Stimulated activated effector memory CD8-positive, alpha-beta T cell treated with anti-CD3 and anti-CD28 coated beads, Interleukin-12 subunit alpha, Interleukin-12 subunit beta, amount 100 ng/mL, for 72 hours (primary cell): Measurements from ENCODE around the gene CFAP20.

Experiments
- ATAC-seq: fragments of 150-1000 bp; cut with Tn5 transposase; 2 replicates; pipeline ENCODE4 v1.10.0; 2021
- DNase-seq, 2 donors: peaks; one replicate each; pipeline ENCODE4 v3.0.0; 2021 to 2022; ENCODE audit warnings: low spot score in 2 of 2
- H3K27ac Mint-ChIP-seq: one replicate; pipeline ENCODE4 v1.8.0; 2022; ENCODE audit warnings: mild to moderate bottlenecking, mixed read lengths
- H3K36me3 Mint-ChIP-seq: one replicate; pipeline ENCODE4 v1.8.0; 2022; ENCODE audit warnings: mild to moderate bottlenecking, mixed read lengths
- H3K4me1 Mint-ChIP-seq: one replicate; pipeline ENCODE4 v1.8.0; 2022; ENCODE audit warnings: mixed read lengths
- H3K4me3 Mint-ChIP-seq: one replicate; pipeline ENCODE4 v1.8.0; 2022; ENCODE audit warnings: mild to moderate bottlenecking, mixed read lengths
- H3K9me3 Mint-ChIP-seq: one replicate; pipeline ENCODE4 v1.8.0; 2022; ENCODE audit warnings: mixed read lengths

Gene CFAP20

GRCh38 chr16:58129097-58129936, at the start of gene CFAP20:
TSS of gene CFAP20 (minus strand) at chr16:58129381. CDS start at chr16:58129115, 266 bp downstream.
- peak within 1 kb of the TSS; percentile 88 for H3K27ac Mint-ChIP-seq
- peak; percentile 88 to 96 for DNase-seq
- ATAC-seq = peak; percentile 95
- peaks cover 31% of the 10 kb centered on the region for H3K4me1 Mint-ChIP-seq
- peaks cover 10% of the 10 kb centered on the region for H3K36me3 Mint-ChIP-seq
- no peaks in the 10 kb centered on the region for H3K9me3 Mint-ChIP-seq
- H3K4me3 Mint-ChIP-seq = peak within 1 kb of the TSS; percentile 79

DNA sequence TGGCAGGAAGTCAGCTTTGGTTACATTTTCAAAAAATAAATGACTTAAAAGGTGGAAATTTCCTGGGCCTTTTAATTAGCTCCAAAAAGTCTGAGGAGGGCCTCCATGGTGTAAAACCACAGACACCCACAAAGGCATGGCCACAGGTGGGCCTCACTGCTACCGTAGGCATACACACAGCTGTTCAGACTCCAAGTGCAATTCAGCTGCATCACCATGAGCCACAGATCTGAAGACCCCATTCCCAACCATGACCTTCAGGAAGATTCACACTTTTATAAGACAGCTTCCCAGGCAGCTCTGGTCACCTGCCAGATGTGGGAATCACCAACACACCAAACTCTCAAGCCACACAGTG, 48.2 kb upstream of the CFAP20 start:
- DNase-seq (no peak), ATAC-seq (peak; percentile 88)
- Mint-ChIP-seq H3K9me3 (no peaks in the 10 kb centered on the region), H3K4me3 (peak overlapping the region; percentile 17), H3K4me1 (peaks cover 23% of the 10 kb centered on the region), H3K27ac (peak overlapping the region; percentile 86), H3K36me3 (peaks cover 85% of the 10 kb centered on the region)

DNA sequence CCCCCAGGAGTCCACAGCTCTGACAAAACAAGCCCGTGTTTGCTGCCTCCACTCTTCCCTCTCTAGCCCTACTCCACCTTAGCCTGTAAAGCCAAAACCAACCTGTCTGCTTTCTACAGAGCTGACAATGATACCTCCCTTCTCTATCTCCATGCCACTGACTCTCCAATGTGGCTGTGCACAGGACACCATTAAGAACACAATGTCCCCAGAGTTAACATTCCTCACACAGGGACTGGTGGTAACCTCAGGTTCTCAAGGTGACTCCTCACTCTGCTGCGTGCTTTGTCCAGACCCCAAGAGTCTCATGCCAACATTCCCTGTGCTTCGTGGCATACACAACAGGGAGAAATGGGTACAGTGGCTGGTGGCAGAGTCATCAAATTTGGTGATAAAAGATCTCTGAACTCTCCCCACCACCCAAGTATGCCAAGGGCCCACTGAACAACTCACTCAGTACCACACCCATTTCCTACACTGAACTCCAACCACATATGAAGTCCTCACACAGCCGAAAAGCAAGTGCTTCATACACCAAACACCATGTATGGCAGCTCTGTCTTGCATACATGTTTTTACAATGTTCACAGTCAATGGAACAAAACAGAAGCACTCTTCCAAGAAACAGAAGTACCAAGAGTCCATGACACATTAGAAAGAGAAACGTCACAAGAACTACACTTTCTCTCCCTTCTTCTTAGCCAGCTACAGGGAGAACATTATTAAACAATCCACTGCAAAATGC, 47.6 kb upstream of the CFAP20 start:
- H3K27ac Mint-ChIP-seq = peak overlapping the region; percentile 86
- peaks cover 23% of the 10 kb centered on the region for H3K4me1 Mint-ChIP-seq
- H3K4me3 Mint-ChIP-seq = peak overlapping the region; percentile 17
- ATAC-seq (peak; percentile 87), DNase-seq (no peak)
- no peaks in the 10 kb centered on the region for H3K9me3 Mint-ChIP-seq
- peaks cover 84% of the 10 kb centered on the region for H3K36me3 Mint-ChIP-seq

DNA sequence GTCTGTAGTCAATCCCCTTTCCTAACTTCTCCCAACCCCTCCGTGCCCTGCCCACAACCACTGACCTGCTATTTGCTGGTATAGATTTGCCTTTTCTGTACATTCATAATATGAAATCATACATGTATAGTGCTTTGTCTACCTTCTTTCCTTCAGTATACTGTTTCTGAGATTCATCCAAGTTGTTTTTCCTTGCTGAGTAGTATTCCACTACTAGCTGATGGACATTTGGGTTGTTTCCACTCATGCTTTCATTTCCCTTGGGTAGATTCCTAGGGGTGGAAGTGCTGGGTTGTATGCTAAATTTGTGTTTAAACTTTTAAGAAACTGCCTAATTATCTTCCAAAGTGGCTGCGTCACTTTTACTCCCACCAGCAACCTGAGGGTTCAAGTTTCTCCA, 41.0 kb upstream of the CFAP20 start:
- Mint-ChIP-seq H3K4me3 (no peak overlapping the region), H3K4me1 (no peaks in the 10 kb centered on the region), H3K27ac (no peak overlapping the region), H3K9me3 (no peaks in the 10 kb centered on the region), H3K36me3 (peaks cover 95% of the 10 kb centered on the region)
- DNase-seq = no peak
- no peak for ATAC-seq

DNA sequence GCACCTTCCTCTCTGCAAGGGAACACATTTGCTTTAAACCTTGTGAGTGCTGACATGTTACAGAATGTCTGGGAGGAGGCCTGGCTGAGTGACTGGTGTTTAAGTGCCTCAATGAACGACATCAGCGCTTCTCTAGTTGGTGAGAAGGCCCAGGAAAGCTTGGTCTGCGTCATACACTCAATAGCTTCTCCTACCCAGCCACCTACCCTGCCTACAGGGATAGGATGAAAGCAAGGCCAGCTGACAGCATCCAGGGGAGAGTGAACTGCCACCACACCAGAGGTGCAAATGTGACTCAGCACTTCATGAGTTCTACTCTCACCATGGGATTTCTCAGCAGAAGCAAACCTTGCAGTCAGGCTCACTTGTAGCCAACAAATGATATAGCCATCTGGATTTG, 31.7 kb upstream of the CFAP20 start:
- ATAC-seq (peak; percentile 88), DNase-seq (no peak)
- peaks cover 3% of the 10 kb centered on the region for H3K4me1 Mint-ChIP-seq
- H3K27ac Mint-ChIP-seq = peak overlapping the region; percentile 75
- no peaks in the 10 kb centered on the region for H3K9me3 Mint-ChIP-seq
- H3K36me3 Mint-ChIP-seq = peaks cover 66% of the 10 kb centered on the region
- no peak overlapping the region for H3K4me3 Mint-ChIP-seq

DNA sequence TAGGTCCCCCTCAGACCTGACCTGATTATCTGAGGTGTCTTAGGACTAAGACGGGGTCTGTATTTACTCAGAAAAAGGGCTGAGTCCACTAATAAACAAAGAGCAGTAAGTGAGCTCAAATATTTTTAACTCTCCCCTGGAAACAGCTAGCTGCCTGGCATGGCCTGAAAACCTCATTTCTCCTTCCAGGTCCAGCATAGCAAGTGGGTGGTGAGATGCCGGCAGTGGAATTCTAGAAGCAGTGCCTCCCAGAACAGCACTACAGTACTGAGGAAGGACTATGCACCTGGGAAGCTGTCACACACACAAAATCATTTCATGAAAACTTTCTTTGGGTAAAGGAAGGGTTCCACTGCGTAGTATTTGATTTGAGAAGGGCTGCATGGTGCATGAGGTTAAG, 29.5 kb upstream of the CFAP20 start:
- Mint-ChIP-seq H3K27ac (no peak overlapping the region), H3K4me1 (peaks cover 6% of the 10 kb centered on the region), H3K36me3 (peaks cover 44% of the 10 kb centered on the region), H3K9me3 (no peaks in the 10 kb centered on the region), H3K4me3 (no peak overlapping the region)
- ATAC-seq = no peak
- DNase-seq = no peak

DNA sequence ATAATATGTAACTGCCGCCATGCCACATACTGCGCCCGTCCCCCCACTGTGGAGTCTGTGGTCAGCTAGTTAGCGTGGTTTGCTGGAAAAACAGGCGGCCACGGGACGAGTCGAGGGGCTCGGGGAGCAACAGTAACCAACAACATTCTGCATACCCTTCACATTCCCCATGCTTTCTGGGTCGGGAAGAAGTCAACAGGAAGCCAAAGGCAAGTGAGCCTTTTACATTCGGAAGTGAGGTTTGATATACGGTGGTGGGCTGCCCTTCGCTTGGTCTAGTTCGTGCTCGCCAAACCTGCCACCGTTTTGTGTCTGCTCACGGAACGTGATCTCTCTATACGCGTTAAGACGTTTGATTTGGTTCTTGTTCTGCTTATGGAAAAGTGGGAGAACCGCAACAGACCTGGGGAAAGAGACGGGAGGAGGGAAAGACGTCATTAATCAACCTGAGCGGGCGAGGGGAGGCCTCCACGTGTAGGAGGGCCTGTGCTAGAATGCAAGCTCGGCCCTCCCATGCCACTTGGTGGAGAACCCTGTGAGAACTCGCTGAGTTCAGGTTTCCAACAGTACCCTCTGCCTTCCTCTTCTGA, 28.9 kb upstream of the CFAP20 start:
- no peak for ATAC-seq

GRCh38 chr16:58157239-58157638, 28.1 kb upstream of the CFAP20 start:
- DNase-seq (no peak), ATAC-seq (no peak)
- Mint-ChIP-seq H3K36me3 (peaks cover 30% of the 10 kb centered on the region), H3K27ac (no peak overlapping the region), H3K4me3 (no peak overlapping the region), H3K4me1 (peaks cover 6% of the 10 kb centered on the region), H3K9me3 (no peaks in the 10 kb centered on the region)

More for the DNA sequence above, 28.9 kb upstream of the CFAP20 start:
- peaks cover 38% of the 10 kb centered on the region for H3K36me3 Mint-ChIP-seq
- H3K9me3 Mint-ChIP-seq = no peaks in the 10 kb centered on the region
- H3K4me3 Mint-ChIP-seq = no peak overlapping the region
- H3K27ac Mint-ChIP-seq = no peak overlapping the region
- peaks cover 6% of the 10 kb centered on the region for H3K4me1 Mint-ChIP-seq
- no peak for DNase-seq

GRCh38 chr16:58155839-58156238, 26.7 kb upstream of the CFAP20 start:
- no peak overlapping the region for H3K4me3 Mint-ChIP-seq

GRCh38 chr16:58154345-58154744, 25.2 kb upstream of the CFAP20 start:
- DNase-seq (no peak), ATAC-seq (no peak)
- Mint-ChIP-seq H3K36me3 (peaks cover under 1% of the 10 kb centered on the region), H3K27ac (no peak overlapping the region), H3K9me3 (no peaks in the 10 kb centered on the region), H3K4me3 (no peak overlapping the region), H3K4me1 (peaks cover 6% of the 10 kb centered on the region)

More at GRCh38 chr16:58155839-58156238, 26.7 kb upstream of the CFAP20 start:
- H3K27ac Mint-ChIP-seq = no peak overlapping the region
- peaks cover 6% of the 10 kb centered on the region for H3K4me1 Mint-ChIP-seq
- peaks cover 16% of the 10 kb centered on the region for H3K36me3 Mint-ChIP-seq
- DNase-seq (no peak), ATAC-seq (peak; percentile 49)
- no peaks in the 10 kb centered on the region for H3K9me3 Mint-ChIP-seq

GRCh38 chr16:58152246-58152868, 23.2 kb upstream of the CFAP20 start:
- H3K9me3 Mint-ChIP-seq = no peaks in the 10 kb centered on the region
- no peak for ATAC-seq
- peaks cover 6% of the 10 kb centered on the region for H3K4me1 Mint-ChIP-seq
- no peak for DNase-seq
- no peak overlapping the region for H3K4me3 Mint-ChIP-seq
- no peak overlapping the region for H3K27ac Mint-ChIP-seq
- H3K36me3 Mint-ChIP-seq = no peaks in the 10 kb centered on the region

DNA sequence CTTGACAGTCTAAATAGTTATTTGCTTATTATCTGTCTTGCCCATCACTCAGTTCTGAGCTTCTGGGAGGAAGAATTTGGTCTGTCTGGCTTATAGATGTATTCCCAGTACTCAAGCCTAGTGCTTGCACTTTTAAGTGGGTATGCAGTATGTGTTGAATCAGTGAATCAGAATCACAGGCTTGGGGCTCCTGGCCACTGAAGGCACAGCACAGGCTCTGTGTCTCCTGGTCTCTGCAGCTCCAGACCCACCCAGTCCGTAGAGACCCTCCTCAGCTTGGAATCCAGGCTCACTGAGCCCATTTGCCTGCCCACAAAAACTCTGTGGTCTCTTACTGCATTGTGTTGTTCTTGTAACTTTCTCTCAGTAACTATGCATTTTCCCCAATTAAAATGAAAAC, 19.3 kb upstream of the CFAP20 start:
- no peaks in the 10 kb centered on the region for H3K9me3 Mint-ChIP-seq
- H3K4me1 Mint-ChIP-seq = no peaks in the 10 kb centered on the region
- no peak for DNase-seq
- no peaks in the 10 kb centered on the region for H3K36me3 Mint-ChIP-seq
- H3K4me3 Mint-ChIP-seq = no peak overlapping the region
- no peak overlapping the region for H3K27ac Mint-ChIP-seq
- no peak for ATAC-seq

DNA sequence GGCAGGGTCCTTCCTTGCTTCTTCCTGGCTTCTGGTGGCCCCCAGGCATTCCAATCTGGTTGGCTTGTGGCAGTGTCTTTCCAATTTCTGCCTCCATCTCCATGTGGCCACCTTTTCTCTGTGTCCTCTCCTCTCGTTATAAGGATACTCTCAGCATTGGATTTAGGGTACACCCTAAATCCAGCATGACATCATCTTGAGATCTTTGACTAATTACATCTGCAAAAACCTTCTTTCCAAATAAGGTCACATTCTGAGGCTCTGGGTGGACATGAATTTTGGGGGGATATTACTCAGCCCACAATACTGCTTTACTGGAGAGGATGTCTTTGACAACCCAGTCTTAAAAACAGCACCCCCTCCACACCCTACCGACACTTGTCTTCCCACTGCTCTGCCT, 18.9 kb upstream of the CFAP20 start:
- H3K4me1 Mint-ChIP-seq = no peaks in the 10 kb centered on the region
- no peak for ATAC-seq
- no peaks in the 10 kb centered on the region for H3K36me3 Mint-ChIP-seq
- H3K4me3 Mint-ChIP-seq = no peak overlapping the region
- no peaks in the 10 kb centered on the region for H3K9me3 Mint-ChIP-seq
- no peak for DNase-seq
- H3K27ac Mint-ChIP-seq = no peak overlapping the region

DNA sequence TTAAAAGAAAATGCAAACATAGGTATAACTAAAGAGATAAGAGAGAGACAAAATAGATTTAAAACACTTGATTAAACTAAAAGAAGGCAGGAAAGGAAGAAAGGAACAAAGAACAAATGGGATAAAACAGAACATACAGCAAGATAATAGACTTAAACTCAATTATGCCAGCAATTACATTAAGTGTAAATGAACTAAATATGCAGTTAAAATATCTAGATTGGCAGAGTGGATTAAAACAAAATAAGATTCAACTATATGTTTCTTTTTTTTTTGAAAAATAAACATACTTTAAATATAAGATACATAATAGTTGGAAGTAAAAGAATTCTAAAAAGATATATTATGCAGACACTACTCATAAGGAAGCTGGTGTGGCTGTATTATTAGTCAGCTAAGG, 9.7 kb upstream of the CFAP20 start:
- H3K27ac Mint-ChIP-seq = no peak overlapping the region
- peaks cover 10% of the 10 kb centered on the region for H3K9me3 Mint-ChIP-seq
- H3K4me1 Mint-ChIP-seq = no peaks in the 10 kb centered on the region
- no peak overlapping the region for H3K4me3 Mint-ChIP-seq
- no peak for ATAC-seq
- H3K36me3 Mint-ChIP-seq = peaks cover 5% of the 10 kb centered on the region
- DNase-seq = no peak

DNA sequence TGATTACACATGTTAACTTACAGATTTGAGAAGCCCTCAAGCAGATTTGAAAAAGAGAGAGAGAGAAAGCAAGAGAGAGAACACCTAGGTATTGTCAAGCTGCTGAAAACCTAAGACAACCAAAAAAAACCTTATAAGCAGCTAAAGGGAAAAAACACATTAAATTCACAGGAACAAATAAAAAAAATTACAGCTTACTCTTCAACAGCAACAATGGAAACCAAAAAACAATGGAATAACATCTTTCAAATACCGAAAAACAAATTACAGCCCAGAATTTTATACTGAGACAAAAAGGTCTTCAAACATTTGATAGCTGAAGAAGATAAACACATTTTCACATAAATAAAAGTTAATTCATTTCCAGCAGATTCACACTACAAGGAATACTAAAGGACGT, 8.4 kb upstream of the CFAP20 start:
- H3K4me1 Mint-ChIP-seq = no peaks in the 10 kb centered on the region
- peaks cover 10% of the 10 kb centered on the region for H3K9me3 Mint-ChIP-seq
- H3K27ac Mint-ChIP-seq = no peak overlapping the region
- peaks cover 5% of the 10 kb centered on the region for H3K36me3 Mint-ChIP-seq
- ATAC-seq (no peak), DNase-seq (no peak)
- no peak overlapping the region for H3K4me3 Mint-ChIP-seq
